Ovary (tissue), 9 donors: ENCODE measurements around the gene RCE1. TPM values are rescaled to one million over a fixed set of nuclear protein-coding genes. Genes with fewer than 3 reads are reported as not detected.
A peak's percentile ranks its signal among the peaks of the same experiment; 100 is the strongest.

ENCODE experiments used
- DNase-seq, 5 donors: peaks; one replicate each; pipeline ENCODE4 v3.0.0-alpha.2; 2019 to 2020
- H3K27ac ChIP-seq, 2 donors: fragments of 200-600 bp; one replicate each; pipeline versions ENCODE4 v1.5.1 to v1.8.0; 2019 to 2022
- H3K27me3 ChIP-seq: fragments of 200-600 bp; one replicate; pipeline ENCODE4 v1.8.0; 2022
- H3K36me3 ChIP-seq: fragments of 200-600 bp; sonication (generic); one replicate; pipeline ENCODE4 v1.5.1; 2019
- H3K4me1 ChIP-seq: one replicate; pipeline ENCODE4 v1.8.1; 2013; ENCODE audit warnings: mild to moderate bottlenecking, moderate library complexity; ENCODE audit not compliant: insufficient read depth
- H3K4me3 ChIP-seq: fragments of 200-600 bp; sonication (generic); one replicate; pipeline ENCODE4 v1.5.1; 2017
- H3K9me3 ChIP-seq, 2 donors: fragments of 200-600 bp in 1 of 2; sonication (generic) in 1 of 2; one replicate each; pipeline versions ENCODE4 v1.5.1 to v1.8.1; 2013 to 2019; ENCODE audit warnings: mild to moderate bottlenecking in 1 of 2, moderate library complexity in 1 of 2
- CTCF ChIP-seq, 3 donors: fragments of 450-650 bp in 2 of 3; fragments of 200-600 bp in 1 of 3; IDR thresholded peaks; one replicate each; pipeline versions ENCODE4 v1.5.1 to v1.8.0; 2016 to 2022; ENCODE audit warnings: antibody characterized with exemption in 3 of 3, mild to moderate bottlenecking in 1 of 3
- EP300 ChIP-seq: sonication (generic); formaldehyde crosslinking; IDR thresholded peaks from one replicate; pipeline ENCODE4 v1.6.1; 2017; ENCODE audit warnings: antibody characterized with exemption
- POLR2A ChIP-seq: fragments of 450-650 bp; IDR thresholded peaks from one replicate; pipeline ENCODE4 v1.6.1; 2017; ENCODE audit warnings: antibody characterized with exemption, mild to moderate bottlenecking, moderate library complexity
- WGBS, 3 donors: extraction: QIAGEN DNeasy Blood & Tissue Kit in 1 of 3; methylation state at CpG; one replicate each; pipeline versions ENCODE4 v1.1.5 to v1.1.7; 2013 to 2017; 5-methylcytosine and 5-hydroxymethylcytosine counted together
- intact Hi-C, 4 donors: fragments of 100-400 bp; cut with DNase I; formaldehyde crosslinking; loops; one replicate each; pipeline versions ENCODE4 v1.11.0 to v1.15.1; 2022 to 2023
- polyA plus RNA-seq, 2 donors: library from polyadenylated mRNA; stranded (reverse); fragments of 200-250 nt in 1 of 2; fragments of 350-450 nt in 1 of 2; fragmentation: Illumina TruSeq in 1 of 2; extraction: RNeasy Lipid Tissue Mini Kit (QIAGEN cat#74804) in 1 of 2; gene quantifications; one replicate each; pipeline ENCODE4 v1.2.3, GENCODE V29; 2013 to 2014
- total RNA-seq, 7 donors: library from RNA; depleted of rRNA in 2 of 7; stranded (reverse); fragments of >200 nt in 2 of 7; fragmentation: NEBNext Ultra II Directional in 3 of 7; extraction: Animal tissue kit (Norgen Biotek cat#: 25700) in 3 of 7; gene quantifications; one replicate each; pipeline versions ENCODE4 v1.1.0 to v1.2.4, GENCODE V29; 2016 to 2023
- donor health status: DM: no; HTN: no; CAD: no; lungs with moderate emphysema.
- donor health status: DM: no; HTN: no; CAD: no.
- donor health status: Bipolar disorder and iron deficiency.
- donor health status: DM: yes; HTN: yes; CAD: no.
- donor health status: DM: no; HTN: no; CAD: no.
- donor health status: DM: yes; HTN: yes; CAD: no.

RCE1 gene
- total and polyA plus RNA-seq, 9 donors = 7.0 to 31.1 (median 17.2) TPM

- H3K36me3 ChIP-seq = no peaks in the 10 kb centered on the region
- 83 to 86% (median 84%) methylated on average over 26 of the region's 26 CpGs for WGBS, 3 donors
- no peak overlapping the region for H3K27ac ChIP-seq
- peak in 2 of 5 donors; percentile 20 to 31 for DNase-seq
- H3K4me1 ChIP-seq = peaks cover 3% of the 10 kb centered on the region
- no peaks in the 10 kb centered on the region for H3K27me3 ChIP-seq
- no peak overlapping the region for H3K4me3 ChIP-seq
- no peak for TF ChIP-seq CTCF (IDR thresholded peaks at IDR 0.05)
- no peak for TF ChIP-seq POLR2A
- no peak for TF ChIP-seq EP300
- H3K9me3 ChIP-seq = no peaks in the 10 kb centered on the region
- intact Hi-C loops = no loop called here
Observed at GRCh38 chr11:66852466-66853241, 9.4 kb downstream of the RCE1 start.

- Histone ChIP-seq H3K4me3 (no peak overlapping the region), H3K36me3 (no peaks in the 10 kb centered on the region), H3K27me3 (no peaks in the 10 kb centered on the region), H3K27ac (no peak overlapping the region), H3K4me1 (peaks cover 3% of the 10 kb centered on the region), H3K9me3 (no peaks in the 10 kb centered on the region)
- DNase-seq = peak in 1 of 5 donors; percentile 20
- TF ChIP-seq POLR2A (no peak), EP300 (no peak), CTCF (IDR thresholded peaks at IDR 0.05) (no peak)
- WGBS, 3 donors = 88 to 89% (median 89%) methylated on average over 26 of the region's 26 CpGs
- intact Hi-C loops = no loop called here
Observed at GRCh38 chr11:66853242-66854229, 10.3 kb downstream of the RCE1 start.

- intact Hi-C loops = no loop called here
- no peaks in the 10 kb centered on the region for H3K9me3 ChIP-seq
- peaks cover 3% of the 10 kb centered on the region for H3K4me1 ChIP-seq
- no peak for DNase-seq
- no peaks in the 10 kb centered on the region for H3K36me3 ChIP-seq
- WGBS, 3 donors = 90 to 91% (median 90%) methylated on average over 12 of the region's 12 CpGs
- H3K27me3 ChIP-seq = no peaks in the 10 kb centered on the region
- TF ChIP-seq EP300 (no peak), CTCF (IDR thresholded peaks at IDR 0.05) (no peak), POLR2A (no peak)
- H3K4me3 ChIP-seq = no peak overlapping the region
- no peak overlapping the region for H3K27ac ChIP-seq
Observed at GRCh38 chr11:66854231-66854661, 11.0 kb downstream of the RCE1 start.

GRCh38 chr11:66854729-66855211 is 11.5 kb downstream of the RCE1 start:
- Histone ChIP-seq H3K27ac (no peak overlapping the region), H3K9me3 (no peaks in the 10 kb centered on the region), H3K27me3 (no peaks in the 10 kb centered on the region), H3K4me1 (peaks cover 3% of the 10 kb centered on the region), H3K4me3 (no peak overlapping the region), H3K36me3 (no peaks in the 10 kb centered on the region)
- intact Hi-C loops = no loop called here
- TF ChIP-seq POLR2A (no peak), CTCF (IDR thresholded peaks at IDR 0.05) (no peak), EP300 (no peak)
- DNase-seq = peak in 1 of 5 donors; percentile 26
- WGBS, 3 donors = 91 to 94% (median 94%) methylated on average over 12 to 15 of the region's 15 CpGs
